Measurements from ENCODE around the gene PDE4D.

DNA sequence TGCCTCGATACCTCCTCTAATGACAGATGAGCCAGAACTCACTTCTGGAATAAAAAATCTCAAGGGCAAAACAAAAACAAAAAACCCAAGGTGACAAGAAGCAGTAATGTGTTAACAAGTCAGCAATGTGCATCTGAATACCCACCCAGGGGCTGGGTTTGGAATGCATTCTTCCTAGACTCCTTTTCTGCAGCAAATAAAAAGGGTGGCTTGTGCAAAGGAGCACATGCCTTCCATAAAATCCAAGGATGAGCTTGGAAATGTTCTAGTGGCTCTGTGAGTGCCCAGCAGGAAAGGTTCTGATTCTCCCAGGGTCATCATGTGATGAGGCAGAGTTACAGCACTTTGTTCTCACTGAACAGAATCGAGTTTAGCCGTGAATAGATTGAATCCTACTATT, 710.8 kb downstream of the PDE4D start:
- TF ChIP-seq CTCF (IDR thresholded peaks at IDR 0.05) (no peak), EZH2 (IDR thresholded peaks at IDR 0.05; ENCODE audit: borderline replicate concordance, insufficient read depth, low read depth, low read length, poor library complexity, severe bottlenecking) (no peak)
